Calu3 (cell line): ENCODE data around the gene SMTNL1. TPM values are rescaled to one million over a fixed set of nuclear protein-coding genes. Genes with fewer than 3 reads are reported as not detected.

Experiments used
- BruUV-seq: library from RNA; stranded (reverse); fragments of 400-500 nt; replicated peaks from 2 replicates; lab custom pipeline; 2021; lab: Mats Ljungman, UMichigan
- CTCF ChIA-PET: fragments of 300-600 bp; sonication (Branson Sonifier 250); formaldehyde crosslinking; loops from one replicate; lab custom pipeline; 2022; ENCODE audit warnings: antibody characterized with exemption; lab: Charles Lee
- DNase-seq: peaks from one replicate; pipeline ENCODE4 v3.0.0; 2022
- H3K27ac Mint-ChIP-seq: one replicate; pipeline ENCODE4 v1.8.0; 2022; ENCODE audit warnings: mixed read lengths; ENCODE audit not compliant: unreplicated experiment
- H3K27me3 Mint-ChIP-seq: one replicate; pipeline ENCODE4 v1.8.0; 2022; ENCODE audit warnings: mixed read lengths; ENCODE audit not compliant: unreplicated experiment
- H3K36me3 Mint-ChIP-seq: one replicate; pipeline ENCODE4 v1.8.0; 2022; ENCODE audit warnings: mild to moderate bottlenecking, moderate library complexity, mixed read lengths; ENCODE audit not compliant: insufficient read depth, unreplicated experiment
- H3K4me1 Mint-ChIP-seq: one replicate; pipeline ENCODE4 v1.8.0; 2022; ENCODE audit warnings: mild to moderate bottlenecking, low read depth, mixed read lengths; ENCODE audit not compliant: unreplicated experiment
- H3K4me3 Mint-ChIP-seq: one replicate; pipeline ENCODE4 v1.8.0; 2022; ENCODE audit warnings: mild to moderate bottlenecking, low read depth, moderate library complexity, mixed read lengths; ENCODE audit not compliant: unreplicated experiment
- H3K9me3 Mint-ChIP-seq: one replicate; pipeline ENCODE4 v1.8.0; 2022; ENCODE audit warnings: low read depth, mixed read lengths; ENCODE audit not compliant: unreplicated experiment
- CTCF ChIP-seq: fragments of 200-600 bp; IDR thresholded peaks from one replicate; pipeline ENCODE4 v1.8.0; 2022; ENCODE audit warnings: antibody characterized with exemption; ENCODE audit not compliant: unreplicated experiment
- intact Hi-C: fragments of 100-400 bp; cut with micrococcal nuclease; formaldehyde crosslinking; loops from one replicate; pipeline ENCODE4 v1.10.0; 2022; ENCODE audit not compliant: unreplicated experiment
- total RNA-seq: library from RNA; stranded (reverse); gene quantifications from 2 replicates; pipeline ENCODE4 v1.2.3, GENCODE V29; 2022

The SMTNL1 gene
- total RNA-seq, 1 experiment from 2014 or later = not detected

DNA sequence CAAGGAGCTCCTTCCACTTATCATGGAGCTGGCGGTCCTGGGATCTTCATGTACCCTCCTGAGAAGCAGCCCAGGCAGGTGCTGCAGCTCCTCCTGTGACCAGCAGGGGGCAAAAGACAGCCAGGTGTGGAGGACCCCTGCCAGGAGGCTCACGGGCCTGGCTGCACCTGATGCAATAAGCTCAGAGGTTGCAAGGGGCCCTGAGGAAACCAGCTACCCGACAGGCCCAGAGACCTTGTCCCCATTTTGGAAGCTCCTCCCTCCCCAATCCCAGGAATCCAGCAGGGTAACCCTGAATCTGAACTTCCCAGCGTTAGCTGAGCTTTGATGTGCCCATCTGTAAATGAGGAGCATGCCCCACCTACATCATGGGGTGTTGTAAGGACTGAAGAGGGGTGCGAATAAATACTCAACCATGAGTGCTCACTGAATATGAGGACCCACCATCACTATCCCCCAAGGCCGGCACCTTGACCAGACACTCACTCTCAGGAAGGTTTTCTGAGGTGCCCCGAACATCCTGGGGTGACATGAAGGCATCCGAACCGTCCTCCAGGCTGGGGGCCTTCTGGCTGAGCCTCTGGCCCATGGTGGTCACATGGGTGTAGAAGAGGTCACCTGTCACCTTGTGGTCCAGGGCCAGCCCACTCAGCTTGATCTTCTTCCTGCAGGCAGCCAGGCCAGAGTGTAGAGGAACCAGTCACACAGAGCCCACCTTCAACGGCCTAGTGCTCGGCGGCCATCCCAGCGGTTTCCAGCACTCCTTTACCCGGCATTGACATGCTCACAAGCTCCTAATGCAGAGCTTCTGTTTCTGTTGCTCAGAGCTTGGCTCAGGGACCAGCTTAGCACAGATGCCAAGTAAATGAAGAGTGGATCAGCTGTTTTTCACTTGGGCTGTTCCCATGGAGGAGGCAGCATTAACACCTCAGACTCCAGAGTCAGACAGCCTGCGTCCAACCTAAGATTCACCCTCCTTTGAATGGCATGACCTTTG lies 43.6 kb upstream of the SMTNL1 start:
- CTCF ChIA-PET = interaction anchor here (0.6 to 1.9 kb wide), 18 partner anchors 8 to 171 kb away, joined by 3 to 42 read pairs (median 7); partner anchors contain the start of genes RTN4RL2, SLC43A1 and UBE2L6
- Mint-ChIP-seq H3K4me3 (no peak overlapping the region), H3K27me3 (no peaks in the 10 kb centered on the region), H3K9me3 (no peaks in the 10 kb centered on the region), H3K27ac (peak overlapping the region; percentile 95), H3K4me1 (peaks cover 35% of the 10 kb centered on the region), H3K36me3 (peaks cover 33% of the 10 kb centered on the region)
- peak; percentile 82 for DNase-seq
- intact Hi-C loops = loop anchor here (1.0 kb wide), 2 partner anchors 33 to 147 kb away; no protein-coding TSS in a partner anchor
- no TSS peak for BruUV-seq
- TF ChIP-seq CTCF = peak; percentile 94

GRCh38 chr11:57496109-57496820 lies 41.1 kb upstream of the SMTNL1 start:
- TF ChIP-seq CTCF = no peak
- Mint-ChIP-seq H3K4me3 (no peak overlapping the region), H3K27ac (no peak overlapping the region), H3K9me3 (no peaks in the 10 kb centered on the region), H3K36me3 (peaks cover 40% of the 10 kb centered on the region), H3K4me1 (peaks cover 47% of the 10 kb centered on the region), H3K27me3 (no peaks in the 10 kb centered on the region)
- BruUV-seq = no TSS peak
- no peak for DNase-seq
- intact Hi-C loops = no loop called here
- CTCF ChIA-PET = no interaction called here

DNA sequence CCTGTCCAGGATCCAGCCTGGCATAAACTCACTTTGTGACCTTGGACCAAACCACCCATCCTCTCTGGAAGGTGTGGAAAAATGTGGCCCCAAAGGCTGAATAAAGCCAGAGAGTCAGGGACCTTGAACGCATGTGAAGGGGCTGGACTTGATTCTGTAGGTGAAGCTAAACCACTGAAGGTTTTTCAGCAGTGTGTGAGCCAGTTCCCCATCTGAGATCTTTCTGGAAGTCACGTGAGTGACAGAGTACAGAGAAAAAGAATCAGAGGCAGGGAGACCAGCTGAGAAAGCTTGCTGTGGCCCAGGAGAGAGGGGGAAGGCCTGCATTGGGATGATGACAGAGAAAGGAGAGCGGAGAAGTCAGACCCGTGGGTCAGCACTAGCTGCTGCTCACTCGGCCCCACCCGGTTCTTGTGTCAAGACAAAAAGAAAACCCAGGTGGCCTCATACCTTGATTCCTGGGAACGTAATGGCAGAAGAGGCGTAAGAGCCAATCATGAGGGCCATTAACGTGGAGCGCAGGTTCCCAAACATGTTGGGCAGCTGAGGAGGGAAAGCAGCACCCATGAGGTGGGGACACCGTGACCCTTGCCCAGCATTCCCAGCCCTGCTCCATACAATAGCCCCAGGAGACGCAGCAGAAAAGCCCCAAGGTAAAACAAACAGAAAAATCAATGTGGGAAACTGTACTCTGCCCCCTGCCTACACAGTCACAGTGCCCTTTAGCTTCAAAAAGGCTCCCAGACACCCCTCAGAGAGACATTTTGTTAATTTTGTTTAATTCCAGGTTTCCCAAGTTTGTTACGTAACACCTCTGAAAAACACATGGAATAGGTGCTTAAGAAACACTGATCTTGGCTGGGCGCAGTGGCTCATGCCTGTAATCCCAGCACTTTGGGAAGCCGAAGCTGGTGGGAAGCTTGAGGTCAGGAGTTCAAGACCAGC lies 39.8 kb upstream of the SMTNL1 start:
- no peaks in the 10 kb centered on the region for H3K9me3 Mint-ChIP-seq
- H3K4me1 Mint-ChIP-seq = peaks cover 56% of the 10 kb centered on the region
- H3K27ac Mint-ChIP-seq = peak overlapping the region; percentile 83
- H3K36me3 Mint-ChIP-seq = peaks cover 40% of the 10 kb centered on the region
- H3K27me3 Mint-ChIP-seq = no peaks in the 10 kb centered on the region
- H3K4me3 Mint-ChIP-seq = peak overlapping the region; percentile 39
- intact Hi-C loops = no loop called here
- CTCF ChIA-PET = interaction anchor here (0.6 kb wide), 1 partner anchor 40 kb away, joined by 3 read pairs; no protein-coding TSS in a partner anchor
- DNase-seq = no peak
- BruUV-seq = no TSS peak
- no peak for TF ChIP-seq CTCF

- CTCF ChIA-PET = no interaction called here
- no TSS peak for BruUV-seq
- Mint-ChIP-seq H3K27ac (no peak overlapping the region), H3K4me3 (no peak overlapping the region), H3K36me3 (peaks cover 33% of the 10 kb centered on the region), H3K9me3 (no peaks in the 10 kb centered on the region), H3K4me1 (peaks cover 53% of the 10 kb centered on the region), H3K27me3 (no peaks in the 10 kb centered on the region)
- TF ChIP-seq CTCF = no peak
- intact Hi-C loops = no loop called here
- no peak for DNase-seq
Observed at GRCh38 chr11:57498540-57498939, 38.9 kb upstream of the SMTNL1 start.
